Stimulated activated CD8-positive, alpha-beta memory T cell treated with anti-CD3 and anti-CD28 coated beads, Interleukin-2, amount 100 ng/mL, for 48 hours (primary cell): ENCODE measurements around the gene MEAK7.

Experiments used
- DNase-seq, 2 donors: peaks; one replicate each; pipeline ENCODE4 v3.0.0-alpha.2; 2020; ENCODE audit warnings: low read depth in 2 of 2

Gene MEAK7

DNA sequence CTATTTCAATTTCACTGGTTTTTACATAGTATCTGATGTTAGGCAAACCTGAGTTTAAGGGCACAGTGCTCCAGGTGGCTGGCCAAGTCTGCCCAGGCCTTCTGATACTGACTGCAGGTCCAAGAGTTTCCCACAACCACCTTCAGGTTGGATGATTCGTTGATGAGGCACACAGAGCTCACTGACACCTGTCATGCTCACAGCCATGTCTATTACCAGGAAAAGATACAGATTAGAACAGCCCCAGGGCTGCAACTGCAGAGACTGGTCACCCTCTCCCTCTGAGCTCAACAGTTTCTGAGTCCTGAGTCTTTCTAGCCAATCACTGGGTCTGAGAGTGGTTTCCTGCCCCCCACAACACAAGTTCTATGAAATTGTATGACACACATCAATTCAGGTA is 37.2 kb downstream of the MEAK7 start:
- DNase-seq: no peak

DNA sequence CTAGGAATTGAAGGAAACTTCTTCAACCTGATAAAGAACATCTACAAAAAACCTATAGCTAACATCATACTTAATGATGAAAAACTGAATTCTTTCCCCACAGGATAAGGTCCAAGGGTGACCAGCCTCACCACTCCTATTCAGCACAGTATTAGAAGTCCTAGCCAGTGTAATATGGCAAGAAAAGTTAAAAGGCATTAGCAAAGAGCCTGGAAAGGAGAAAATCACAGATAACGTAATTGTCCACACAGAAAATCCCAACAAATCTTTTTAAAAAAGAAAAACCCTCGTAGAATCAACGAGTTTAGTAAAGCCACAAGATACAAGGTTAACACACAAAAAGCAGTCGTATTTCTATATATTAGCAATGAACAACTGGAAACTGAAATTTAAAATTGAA is 37.8 kb downstream of the MEAK7 start:
- no peak for DNase-seq

DNA sequence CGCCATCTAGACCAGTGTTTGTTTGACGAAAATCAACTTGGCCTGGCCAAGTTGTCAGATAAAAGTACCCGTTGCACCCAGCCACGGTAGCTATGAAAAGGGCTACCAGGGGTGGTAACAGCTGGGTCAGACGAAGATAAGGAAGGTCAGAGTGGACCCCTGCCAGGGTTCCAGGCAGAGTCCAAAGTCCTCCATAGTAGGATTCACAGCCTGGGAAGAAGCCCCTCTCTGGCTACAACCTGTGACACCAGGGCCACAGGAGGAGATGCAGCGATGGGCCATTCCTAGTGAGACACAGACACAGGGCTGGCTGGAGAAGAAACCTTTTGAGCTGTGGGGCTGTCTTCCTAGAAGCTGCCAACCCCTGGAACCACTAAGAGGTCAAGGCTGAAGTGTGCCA is 39.3 kb downstream of the MEAK7 start:
- no peak for DNase-seq

DNA sequence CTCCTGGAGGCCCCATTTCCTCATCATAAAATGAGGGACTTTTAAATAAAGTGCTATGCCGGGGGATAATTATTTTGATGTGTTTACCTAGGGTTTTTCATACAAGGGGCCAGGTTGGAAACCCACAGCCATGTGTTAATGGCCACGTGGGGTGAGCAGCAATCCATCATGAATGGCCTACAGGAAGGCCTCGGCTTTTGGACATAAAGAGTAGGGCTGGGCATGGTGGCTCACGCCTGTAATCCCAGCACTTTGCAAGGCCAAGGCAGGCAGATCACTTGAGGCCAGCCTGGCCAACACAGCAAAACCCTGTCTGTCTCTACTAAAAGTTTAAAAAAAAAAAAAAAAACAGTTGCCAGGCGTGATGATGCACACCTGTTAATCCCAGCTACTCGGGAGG is 40.3 kb downstream of the MEAK7 start:
- DNase-seq: no peak

DNA sequence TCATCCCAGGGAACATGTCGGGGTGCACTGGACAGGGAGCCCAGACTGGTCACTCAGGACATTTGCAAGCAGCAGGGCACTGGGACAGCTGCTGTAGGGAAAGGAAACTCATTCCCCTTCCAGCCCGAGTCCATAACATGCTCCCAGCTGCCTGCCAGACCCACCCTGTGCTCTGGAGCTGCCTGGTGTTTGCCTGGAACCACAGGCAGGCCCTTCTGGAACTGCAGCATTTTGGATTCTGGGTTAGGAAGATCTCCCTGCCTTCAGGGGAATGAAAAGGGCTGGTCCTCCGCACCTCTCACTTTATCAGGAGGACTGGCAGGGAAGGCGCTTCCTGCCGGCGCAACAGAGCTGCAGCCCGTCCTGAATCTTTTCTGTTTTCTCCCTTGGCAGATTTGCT is 41.2 kb downstream of the MEAK7 start:
- no peak for DNase-seq

DNA sequence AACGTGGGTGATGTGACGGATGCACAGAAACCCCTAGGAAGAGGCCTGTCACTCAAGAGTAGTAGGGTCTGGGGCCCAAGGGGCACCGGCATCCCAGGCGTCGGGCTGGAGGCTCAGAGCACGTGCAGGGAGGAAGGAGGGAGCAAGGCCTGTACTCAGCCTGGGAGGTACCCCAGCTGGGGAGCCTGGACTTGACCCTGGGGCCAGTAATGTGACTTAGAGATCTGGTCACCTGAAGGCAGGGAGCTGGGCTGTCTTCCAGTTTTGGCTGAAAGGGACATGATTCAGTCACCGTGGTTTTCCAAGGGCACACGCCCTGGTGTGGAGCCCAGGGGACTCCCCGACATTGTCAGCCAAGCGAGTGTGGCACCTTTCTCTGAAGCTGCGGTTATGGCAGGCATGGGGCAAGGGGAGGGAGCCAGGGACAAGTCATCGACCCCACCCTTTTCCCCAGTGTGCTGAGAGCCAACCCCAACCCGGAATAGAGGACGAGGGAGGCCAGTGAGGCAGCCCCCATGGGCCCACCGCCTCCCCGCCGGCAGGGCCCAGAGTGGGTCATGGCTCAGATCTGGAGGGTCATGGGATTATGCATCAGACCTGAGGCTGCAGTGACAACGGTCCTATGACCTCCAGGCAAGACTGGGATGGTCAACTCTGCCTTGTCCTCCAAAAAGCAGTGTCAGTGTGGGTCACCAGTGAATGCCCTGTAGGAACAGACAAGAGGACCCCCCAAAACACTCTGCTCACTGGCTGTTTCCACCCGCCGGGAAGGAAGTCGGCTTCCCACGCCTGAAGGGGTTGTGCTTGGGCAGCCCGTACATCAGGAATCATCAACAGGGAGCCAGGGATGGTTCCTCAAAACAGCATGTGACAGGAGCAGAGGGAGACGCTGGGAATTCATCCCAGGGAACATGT is 41.9 kb downstream of the MEAK7 start:
- DNase-seq: no peak

DNA sequence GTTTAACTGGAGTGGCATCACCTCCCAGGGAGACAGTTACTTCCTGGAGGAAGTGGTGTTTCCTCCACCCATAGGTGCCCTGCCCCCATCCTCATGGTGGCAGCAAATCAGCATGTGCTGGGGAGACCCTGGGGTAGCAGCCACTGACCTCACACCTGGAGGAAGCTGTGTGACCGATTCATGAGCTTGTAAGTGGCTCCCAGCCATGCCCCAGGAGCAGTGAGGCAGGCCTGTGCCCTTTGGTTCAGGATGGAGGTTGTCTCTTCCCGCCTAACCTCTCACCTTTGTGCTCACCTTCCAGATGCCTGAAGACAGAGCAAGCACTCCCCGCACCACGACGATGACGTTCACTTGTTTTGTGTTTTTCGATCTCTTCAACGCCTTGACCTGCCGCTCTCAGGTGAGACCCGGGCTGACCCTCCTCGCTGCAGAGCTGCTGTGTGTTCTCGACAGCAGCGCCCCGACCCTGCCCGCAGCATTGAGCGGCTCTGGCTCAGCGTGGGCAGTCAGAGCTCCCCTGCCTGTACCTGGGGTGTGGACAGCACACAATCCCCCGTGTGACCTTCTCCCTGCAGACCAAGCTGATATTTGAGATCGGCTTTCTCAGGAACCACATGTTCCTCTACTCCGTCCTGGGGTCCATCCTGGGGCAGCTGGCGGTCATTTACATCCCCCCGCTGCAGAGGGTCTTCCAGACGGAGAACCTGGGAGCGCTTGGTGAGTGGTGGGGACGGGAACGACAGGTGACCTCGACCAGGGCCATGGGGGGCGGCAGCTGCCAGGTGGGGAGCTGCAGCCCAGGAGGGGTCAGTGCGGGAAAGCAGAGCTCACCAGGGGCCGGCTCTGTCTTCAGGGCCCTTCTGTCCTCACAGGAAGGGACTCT is 42.8 kb downstream of the MEAK7 start:
- DNase-seq: no peak

DNA sequence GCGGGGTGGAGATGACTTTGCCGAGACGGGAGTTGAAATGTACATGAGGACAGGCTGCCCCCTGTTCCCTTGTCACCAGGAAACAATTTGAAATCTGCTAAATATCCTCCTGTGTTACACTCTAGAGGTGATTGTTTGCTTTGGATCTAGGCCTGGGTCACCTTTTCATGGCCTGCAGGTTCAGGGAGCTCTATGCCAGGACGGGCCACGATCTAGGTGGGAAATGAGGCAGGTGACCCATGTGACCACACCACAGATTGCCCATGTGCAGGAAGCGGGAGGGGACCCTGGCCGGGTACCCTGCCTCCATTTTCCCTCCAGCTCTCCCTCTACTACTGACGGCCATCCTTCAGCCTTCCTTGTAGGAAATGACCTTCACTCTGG is 43.4 kb downstream of the MEAK7 start:
- DNase-seq: no peak

DNA sequence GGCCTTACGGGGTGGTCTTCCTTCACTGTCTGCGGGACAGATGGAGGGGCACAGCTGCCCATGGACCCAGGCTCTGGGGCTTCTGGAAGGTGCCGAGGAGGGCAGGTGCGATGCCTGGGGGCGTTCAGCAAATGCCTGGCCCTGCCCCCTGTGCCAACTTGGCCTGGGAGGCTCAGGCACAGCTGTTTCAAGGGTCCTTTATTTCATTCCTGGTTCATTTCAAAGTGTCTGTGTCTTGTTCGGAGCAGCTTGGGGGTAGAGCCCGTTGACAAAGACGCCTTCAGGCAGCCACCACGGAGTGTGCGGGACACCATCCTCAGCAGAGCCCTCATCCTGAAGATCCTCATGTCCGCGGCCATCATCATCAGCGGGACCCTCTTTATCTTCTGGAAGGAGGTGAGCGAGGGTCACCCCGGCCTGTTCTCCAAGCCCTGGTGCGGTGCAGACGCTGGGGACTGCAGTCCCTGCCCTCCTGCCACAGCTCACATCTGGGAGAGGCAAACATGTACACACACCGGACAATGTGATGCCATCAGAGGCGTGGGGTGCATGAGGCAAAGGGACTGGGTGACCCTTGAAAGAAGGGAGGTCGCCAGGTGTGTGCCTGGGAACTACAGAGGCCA is 43.9 kb downstream of the MEAK7 start:
- no peak for DNase-seq

DNA sequence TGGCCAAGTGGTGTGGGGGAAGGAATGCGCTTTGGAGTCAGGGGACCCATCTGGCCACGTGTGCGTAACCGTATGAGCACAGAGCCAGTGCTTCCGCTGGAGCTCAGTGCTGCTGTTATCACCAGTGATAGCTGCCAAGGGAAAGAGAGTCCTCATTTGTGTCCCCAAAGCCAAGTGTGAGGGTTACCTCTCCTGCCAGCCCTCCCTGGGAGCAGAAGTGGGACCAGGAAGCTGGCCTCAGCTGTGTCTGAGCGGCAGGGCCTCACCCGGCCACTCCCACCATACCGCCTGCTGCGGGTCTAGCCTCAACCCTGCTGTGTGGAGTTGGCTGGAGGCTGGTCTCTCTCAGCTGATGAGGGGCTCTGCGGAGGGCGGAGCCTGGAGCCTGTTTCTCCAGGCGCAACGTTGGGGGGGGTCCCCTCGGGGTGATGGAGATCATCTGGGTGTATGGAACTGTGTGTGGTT is 44.5 kb downstream of the MEAK7 start:
- no peak for DNase-seq

DNA sequence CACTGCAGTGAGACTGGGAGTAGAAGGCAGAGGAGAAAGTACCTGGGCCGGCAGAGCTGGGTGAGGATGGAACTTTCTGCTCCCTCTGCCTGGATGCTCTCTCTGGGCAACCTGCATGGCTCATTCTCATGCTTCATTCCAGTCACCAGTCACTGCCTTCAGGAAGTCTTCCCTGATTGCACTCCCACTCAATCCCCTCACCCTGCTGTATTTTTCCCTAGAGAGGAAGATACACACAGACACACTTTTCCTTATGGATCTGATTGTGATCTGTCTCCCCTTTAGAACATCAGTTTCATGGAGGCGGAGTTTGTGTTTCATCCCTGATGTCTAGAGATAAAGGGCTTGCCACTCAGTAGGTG is 44.9 kb downstream of the MEAK7 start:
- DNase-seq: no peak

DNA sequence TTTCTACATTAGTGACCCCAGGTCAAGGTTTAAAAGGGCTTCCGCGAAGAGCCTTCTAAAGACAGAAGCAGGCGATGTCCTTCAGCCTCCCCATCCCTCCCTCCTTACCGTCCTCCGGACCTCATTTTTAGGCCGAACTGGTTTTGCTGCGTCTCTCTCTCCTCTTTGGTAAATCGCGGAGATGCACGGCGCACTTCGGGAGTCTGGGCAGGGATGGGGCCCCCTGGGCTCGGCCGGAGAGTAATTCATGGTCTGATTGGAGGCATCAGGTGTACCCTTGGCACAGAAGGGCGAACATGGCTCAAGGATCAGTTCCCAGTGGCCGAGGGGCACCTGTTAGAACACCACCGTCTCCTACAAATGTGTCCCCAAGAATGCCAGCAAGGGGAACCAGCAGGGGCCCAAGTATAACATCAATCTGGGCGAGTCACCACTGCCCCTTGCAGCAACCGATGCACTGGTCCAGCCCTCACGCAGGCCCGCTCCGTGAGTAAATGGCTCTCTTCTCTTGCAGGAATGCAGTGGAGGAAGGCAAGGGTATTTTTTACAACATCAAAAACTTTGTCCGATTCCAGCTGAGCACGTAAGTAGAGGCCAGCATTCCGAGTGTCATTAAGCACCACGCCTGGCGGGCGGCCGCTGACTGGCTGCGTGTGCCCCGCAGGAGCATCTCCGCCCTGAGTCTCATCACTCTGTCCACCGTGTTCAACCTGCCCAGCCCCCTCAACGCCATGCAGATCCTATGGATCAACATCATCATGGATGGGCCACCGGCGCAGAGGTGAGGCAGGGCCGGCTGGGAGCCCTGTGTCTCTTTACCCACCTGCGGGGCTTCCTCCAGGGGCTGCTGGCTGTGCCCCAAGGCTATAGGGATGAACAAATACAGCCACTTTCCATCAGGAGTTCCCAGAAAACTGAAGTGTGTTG is 45.6 kb downstream of the MEAK7 start:
- no peak for DNase-seq

DNA sequence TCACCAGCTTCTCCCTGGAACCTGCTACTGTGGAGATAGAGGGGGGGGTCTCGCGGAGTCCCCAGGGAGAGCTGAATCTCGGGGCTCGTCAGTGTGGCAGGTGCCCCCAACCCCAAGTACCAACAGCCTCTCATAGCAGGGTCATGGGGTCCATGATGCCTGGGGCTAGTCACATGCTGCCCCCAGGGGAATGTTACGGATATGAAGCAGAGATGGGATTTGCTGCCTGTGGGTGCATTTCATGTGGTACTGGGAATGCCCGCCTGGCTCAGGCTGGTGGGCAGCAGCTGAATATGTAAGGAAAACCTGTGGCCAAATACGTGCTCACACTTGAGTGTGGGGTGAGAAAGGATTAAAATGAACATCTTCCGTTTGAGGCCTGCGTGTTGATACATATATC is 49.4 kb downstream of the MEAK7 start:
- no peak for DNase-seq
